ENCODE measurements around the gene TLK1. TPM values are rescaled to one million over a fixed set of nuclear protein-coding genes. Genes with fewer than 3 reads are reported as not detected.

The TLK1 gene
- total and polyA plus RNA-seq, 9 of the 15 experiments (the other 6 are each of a cell fraction or from before 2014, with no cell fraction given): 20.2 to 101 (median 40.5) TPM

- in situ Hi-C loops (cut with MboI) (no loop called here), intact Hi-C loops (cut with micrococcal nuclease) (no loop called here)
- 20% methylated on average over 2 of the region's 2 CpGs for WGBS (ENCODE audit: insufficient coverage, low coverage, missing lambda C conversion rate)
- H3K27ac ChIP-seq (ENCODE audit: extremely low read depth, low read depth, low read length): no peak overlapping the region; the same call in 2 of the 3 replicates
- ChIA-PET POLR2A (interaction anchor here (0.7 to 1.8 kb wide), 3 partner anchors 10 to 1348 kb away, joined by 3 read pairs; no protein-coding TSS in a partner anchor), CTCF (ENCODE audit: low intra/inter-chr PET ratio) (no interaction called here)
- ATAC-seq (peak; percentile 70), FAIRE-seq (no peak), DNase-seq (ENCODE audit: extremely low read depth in 1 of 4, low spot score in 3 of 4) (peak in 1 of 4 experiments; percentile 32)
- H3K9ac ChIP-seq (ENCODE audit: insufficient read depth in 1 of 2, low read depth in 2 of 2, low read length in 2 of 2): no peak overlapping the region
- H3K4me1 ChIP-seq (replicated peaks in 1 of 2; ENCODE audit: control insufficient read depth in 2 of 2, insufficient read depth in 2 of 2, low read length in 2 of 2): peaks cover 6 to 13% of the 10 kb centered on the region in 2 experiments; a peak in 4 of 5 replicates
- no TSS peak for BruUV-seq (replicated peaks)
- H4K20me1 ChIP-seq (replicated peaks; ENCODE audit: control insufficient read depth, insufficient read depth, low read length): no peaks in the 10 kb centered on the region
- H3K36me3 ChIP-seq (ENCODE audit: control insufficient read depth, insufficient read depth, low read length): peaks cover 89% of the 10 kb centered on the region
- H3K4me3 ChIP-seq: no peak overlapping the region
- H2AFZ ChIP-seq (ENCODE audit: low read depth, low read length): no peak overlapping the region
- no peaks in the 10 kb centered on the region for H3K9me3 ChIP-seq (replicated peaks; ENCODE audit: control insufficient read depth, insufficient read depth, low read depth, low read length)
- H3K79me2 ChIP-seq (ENCODE audit: control insufficient read depth, insufficient read depth, low read length): no peaks in the 10 kb centered on the region
- H3K4me2 ChIP-seq (ENCODE audit: insufficient read depth, low read length): no peak overlapping the region
- no peaks in the 10 kb centered on the region for H3K9me1 ChIP-seq (ENCODE audit: control insufficient read depth, insufficient read depth, low read length)
- no peaks in the 10 kb centered on the region for H3K27me3 ChIP-seq (ENCODE audit: control insufficient read depth in 2 of 2, insufficient read depth in 2 of 2, low read length in 2 of 2)
- TF ChIP-seq SPI1 (IDR thresholded peaks at IDR 0.05; ENCODE audit: borderline replicate concordance, low read depth, low read length) (no peak), MXI1 (IDR thresholded peaks at IDR 0.05; ENCODE audit: low read depth, low read length) (no peak), MLLT1 (IDR thresholded peaks at IDR 0.05) (no peak), EP300 (IDR thresholded peaks at IDR 0.05; ENCODE audit: low read length) (no peak), BACH1 (tag; IDR thresholded peaks at IDR 0.05) (no peak), THRAP3 (IDR thresholded peaks at IDR 0.05; ENCODE audit: borderline replicate concordance) (no peak), ZNF408 (CRISPR knock-in tag; IDR thresholded peaks at IDR 0.05; ENCODE audit: low read depth) (no peak), HMBOX1 (IDR thresholded peaks at IDR 0.05) (peak; percentile 72), ZNF277 (CRISPR knock-in tag; IDR thresholded peaks at IDR 0.05; ENCODE audit: borderline replicate concordance) (no peak), MEIS2 (IDR thresholded peaks at IDR 0.05; ENCODE audit: partially characterized antibody) (peak; percentile 56), RFX1 (IDR thresholded peaks at IDR 0.05) (no peak), SETDB1 (IDR thresholded peaks at IDR 0.05; ENCODE audit: low read length) (no peak), ZNF57 (CRISPR knock-in tag; IDR thresholded peaks at IDR 0.05) (no peak), GMEB1 (CRISPR knock-in tag; IDR thresholded peaks at IDR 0.05) (no peak), ZBTB12 (CRISPR knock-in tag; IDR thresholded peaks at IDR 0.05) (no peak), TEAD1 (CRISPR knock-in tag; IDR thresholded peaks at IDR 0.05) (no peak)
Measured at GRCh38 chr2:171008550-171009205, 152.0 kb downstream of the TLK1 start.

Data from K562 (cell line).